SK-N-SH (cell line): ENCODE results near the gene PIK3R2.

ENCODE experiments used
- ELF1 ChIP-seq: IDR thresholded peaks from 2 replicates; pipeline ENCODE4 v1.4.0; 2012
- EP300 ChIP-seq, 2 experiments: IDR thresholded peaks; 2 replicates each; pipeline versions ENCODE4 v1.4.0 to v1.6.1; 2012; ENCODE audit warnings: borderline replicate concordance in 1 of 2, low read depth in 1 of 2, low read length in 1 of 2
- EZH2phosphoT487 ChIP-seq: fragments of 200-600 bp; sonication (generic); IDR thresholded peaks from 2 replicates; pipeline ENCODE4 v1.6.1; 2017; ENCODE audit warnings: low read depth, mixed run types, mild to moderate bottlenecking, antibody characterized with exemption, moderate library complexity, borderline replicate concordance
- FOXM1 ChIP-seq: IDR thresholded peaks from 2 replicates; pipeline ENCODE4 v1.4.0; 2012; ENCODE audit warnings: low read depth, mild to moderate bottlenecking
- GABPA ChIP-seq: IDR thresholded peaks from 2 replicates; pipeline ENCODE4 v1.4.0; 2012; ENCODE audit warnings: low read depth, mild to moderate bottlenecking
- JUND ChIP-seq: IDR thresholded peaks from 2 replicates; pipeline ENCODE4 v1.4.0; 2012
- POLR2AphosphoS5 ChIP-seq: IDR thresholded peaks from 2 replicates; pipeline ENCODE4 v1.6.1; 2012; ENCODE audit warnings: low read depth, low read length
- SMC3 ChIP-seq: IDR thresholded peaks from 2 replicates; pipeline ENCODE4 v1.6.1; 2012; ENCODE audit warnings: low read depth, low read length, improper control_type of control experiment
- TAF1 ChIP-seq: IDR thresholded peaks from 2 replicates; pipeline ENCODE4 v1.6.1; 2012; ENCODE audit warnings: low read depth, mild to moderate bottlenecking, low read length, moderate library complexity, borderline replicate concordance
- TEAD4 ChIP-seq: IDR thresholded peaks from 2 replicates; pipeline ENCODE4 v1.4.0; 2012; ENCODE audit warnings: mild to moderate bottlenecking, borderline replicate concordance; ENCODE audit not compliant: insufficient read depth
- TF ChIP-seq, protein P1 (sequence below): fragments of 150-350 bp; IDR thresholded peaks from 2 replicates; pipeline ENCODE4 v1.6.1; 2017; ENCODE audit warnings: antibody characterized with exemption, low read length, low read depth, borderline replicate concordance
- TF ChIP-seq, protein P2 (sequence below): fragments of 200-600 bp; sonication (generic); IDR thresholded peaks from 2 replicates; pipeline ENCODE4 v1.6.1; 2017; ENCODE audit warnings: antibody characterized with exemption, mild to moderate bottlenecking, moderate library complexity
- TF ChIP-seq, protein P3 (sequence below): IDR thresholded peaks from 2 replicates; pipeline ENCODE4 v1.4.0; 2012; ENCODE audit warnings: low read depth, borderline replicate concordance
- TF ChIP-seq, protein P4 (sequence below): IDR thresholded peaks from 2 replicates; pipeline ENCODE4 v1.4.0; 2012; ENCODE audit warnings: low read depth

DNA sequence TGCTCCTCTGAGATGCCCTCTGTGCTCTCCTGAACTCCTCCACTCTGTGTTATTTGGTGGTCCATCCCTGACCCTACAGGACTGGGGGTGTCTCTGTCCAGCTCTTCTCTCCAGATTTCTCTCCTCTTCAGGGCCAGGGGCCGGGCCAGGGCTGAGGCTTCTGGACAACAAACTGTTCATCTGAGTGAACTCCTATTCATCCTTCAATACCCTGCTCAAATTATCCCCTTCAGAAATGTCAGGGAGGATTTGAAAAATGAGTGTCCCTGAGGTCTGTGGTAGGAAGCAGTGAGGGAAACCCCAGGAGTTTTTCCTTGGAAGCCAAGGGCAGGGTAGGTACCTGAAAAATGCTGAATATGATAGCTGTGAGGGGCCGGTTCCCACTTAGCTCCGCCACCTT is 65.6 kb downstream of the PIK3R2 start:
- TF ChIP-seq TAF1 (no peak), EP300 (IDR thresholded peaks at IDR 0.05; ENCODE audit: borderline replicate concordance in 1 of 2, low read depth in 1 of 2, low read length in 1 of 2) (no peak), FOXM1 (no peak), SMC3 (no peak), GABPA (no peak), JUND (no peak), TEAD4 (no peak), ELF1 (no peak), POLR2AphosphoS5 (no peak), EZH2phosphoT487 (no peak)
- TF ChIP-seq, protein P1, sequence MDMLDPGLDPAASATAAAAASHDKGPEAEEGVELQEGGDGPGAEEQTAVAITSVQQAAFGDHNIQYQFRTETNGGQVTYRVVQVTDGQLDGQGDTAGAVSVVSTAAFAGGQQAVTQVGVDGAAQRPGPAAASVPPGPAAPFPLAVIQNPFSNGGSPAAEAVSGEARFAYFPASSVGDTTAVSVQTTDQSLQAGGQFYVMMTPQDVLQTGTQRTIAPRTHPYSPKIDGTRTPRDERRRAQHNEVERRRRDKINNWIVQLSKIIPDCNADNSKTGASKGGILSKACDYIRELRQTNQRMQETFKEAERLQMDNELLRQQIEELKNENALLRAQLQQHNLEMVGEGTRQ, result no peak
- TF ChIP-seq, protein P2, sequence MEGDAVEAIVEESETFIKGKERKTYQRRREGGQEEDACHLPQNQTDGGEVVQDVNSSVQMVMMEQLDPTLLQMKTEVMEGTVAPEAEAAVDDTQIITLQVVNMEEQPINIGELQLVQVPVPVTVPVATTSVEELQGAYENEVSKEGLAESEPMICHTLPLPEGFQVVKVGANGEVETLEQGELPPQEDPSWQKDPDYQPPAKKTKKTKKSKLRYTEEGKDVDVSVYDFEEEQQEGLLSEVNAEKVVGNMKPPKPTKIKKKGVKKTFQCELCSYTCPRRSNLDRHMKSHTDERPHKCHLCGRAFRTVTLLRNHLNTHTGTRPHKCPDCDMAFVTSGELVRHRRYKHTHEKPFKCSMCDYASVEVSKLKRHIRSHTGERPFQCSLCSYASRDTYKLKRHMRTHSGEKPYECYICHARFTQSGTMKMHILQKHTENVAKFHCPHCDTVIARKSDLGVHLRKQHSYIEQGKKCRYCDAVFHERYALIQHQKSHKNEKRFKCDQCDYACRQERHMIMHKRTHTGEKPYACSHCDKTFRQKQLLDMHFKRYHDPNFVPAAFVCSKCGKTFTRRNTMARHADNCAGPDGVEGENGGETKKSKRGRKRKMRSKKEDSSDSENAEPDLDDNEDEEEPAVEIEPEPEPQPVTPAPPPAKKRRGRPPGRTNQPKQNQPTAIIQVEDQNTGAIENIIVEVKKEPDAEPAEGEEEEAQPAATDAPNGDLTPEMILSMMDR, result no peak
- TF ChIP-seq, protein P3, sequence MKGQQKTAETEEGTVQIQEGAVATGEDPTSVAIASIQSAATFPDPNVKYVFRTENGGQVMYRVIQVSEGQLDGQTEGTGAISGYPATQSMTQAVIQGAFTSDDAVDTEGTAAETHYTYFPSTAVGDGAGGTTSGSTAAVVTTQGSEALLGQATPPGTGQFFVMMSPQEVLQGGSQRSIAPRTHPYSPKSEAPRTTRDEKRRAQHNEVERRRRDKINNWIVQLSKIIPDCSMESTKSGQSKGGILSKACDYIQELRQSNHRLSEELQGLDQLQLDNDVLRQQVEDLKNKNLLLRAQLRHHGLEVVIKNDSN, result no peak
- TF ChIP-seq, protein P4, sequence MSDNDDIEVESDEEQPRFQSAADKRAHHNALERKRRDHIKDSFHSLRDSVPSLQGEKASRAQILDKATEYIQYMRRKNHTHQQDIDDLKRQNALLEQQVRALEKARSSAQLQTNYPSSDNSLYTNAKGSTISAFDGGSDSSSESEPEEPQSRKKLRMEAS, result no peak
